AG09319 (cell line): ENCODE results near the gene SEH1L.
A peak's percentile ranks its signal among the peaks of the same experiment; 100 is the strongest.

ENCODE experiments used
- DNase-seq: peaks from one replicate; pipeline ENCODE4 v3.0.0-alpha.2; 2010; ENCODE audit warnings: low read depth; ENCODE audit errors: extremely low read depth
- CTCF ChIP-seq: IDR thresholded peaks from 2 replicates; pipeline ENCODE4 v1.5.1; 2011; ENCODE audit warnings: low read depth, mild to moderate bottlenecking, inconsistent platforms, low read length, moderate library complexity

SEH1L gene

GRCh38 chr18:12944709-12945108, 3.1 kb upstream of the SEH1L start:
- DNase-seq, result no peak
- TF ChIP-seq CTCF, result no peak

- DNase-seq, result peak; percentile 94
- peak; percentile 24 for TF ChIP-seq CTCF
These were observed 1.1 kb upstream of the SEH1L start for GRCh38 chr18:12946549-12947284.

GRCh38 chr18:12948050-12948804, 416 bp downstream of the SEH1L start:
- TF ChIP-seq CTCF, result no peak
- DNase-seq, result peak; percentile 61

GRCh38 chr18:12958478-12958877, 10.7 kb downstream of the SEH1L start:
- no peak for DNase-seq
- TF ChIP-seq CTCF, result no peak

GRCh38 chr18:12960395-12960794, 12.6 kb downstream of the SEH1L start:
- TF ChIP-seq CTCF, result no peak
- DNase-seq, result no peak

GRCh38 chr18:12960853-12961397, 13.1 kb downstream of the SEH1L start:
- DNase-seq, result no peak
- TF ChIP-seq CTCF, result no peak

- no peak for DNase-seq
- no peak for TF ChIP-seq CTCF
These were observed 15.3 kb downstream of the SEH1L start for GRCh38 chr18:12963069-12963468.
